H9 (cell line): ENCODE measurements around the gene APOL1. TPM values are rescaled to one million over a fixed set of nuclear protein-coding genes. Genes with fewer than 3 reads are reported as not detected.
"Not testable (repeated sequence)": the region's sequence is repeated elsewhere in the genome, so short reads cannot be mapped to it uniquely, and the experiment has no call there.

Source experiments
- DNase-seq: peaks from one replicate; pipeline ENCODE4 v3.0.0-alpha.2; 2017
- H2AFZ ChIP-seq: one replicate; pipeline ENCODE4 v1.6.1; 2013; ENCODE audit warnings: mild to moderate bottlenecking, low read length, control low read depth, moderate library complexity
- H2AK5ac ChIP-seq: 2 replicates; pipeline ENCODE4 v1.6.1; 2013; ENCODE audit warnings: low read length, control low read depth, mixed read lengths; ENCODE audit not compliant: insufficient read length
- H2BK120ac ChIP-seq: one replicate; pipeline ENCODE4 v1.6.1; 2013; ENCODE audit warnings: low read depth, mild to moderate bottlenecking, low read length, control low read depth, inconsistent platforms; ENCODE audit not compliant: poor library complexity, severe bottlenecking
- H2BK12ac ChIP-seq: 2 replicates; pipeline ENCODE4 v1.6.1; 2013; ENCODE audit warnings: low read length, control low read depth, mixed read lengths, low read depth; ENCODE audit not compliant: insufficient read length
- H2BK15ac ChIP-seq: 2 replicates; pipeline ENCODE4 v1.6.1; 2013; ENCODE audit warnings: low read depth, low read length, control low read depth
- H2BK20ac ChIP-seq: one replicate; pipeline ENCODE4 v1.6.1; 2013; ENCODE audit warnings: low read depth, mild to moderate bottlenecking, low read length, control low read depth, inconsistent platforms; ENCODE audit not compliant: poor library complexity, severe bottlenecking
- H2BK5ac ChIP-seq: 2 replicates; pipeline ENCODE4 v1.6.1; 2013; ENCODE audit warnings: low read length, control low read depth, mixed read lengths; ENCODE audit not compliant: insufficient read length
- H3K14ac ChIP-seq: 2 replicates; pipeline ENCODE4 v1.6.1; 2013; ENCODE audit warnings: low read length, control low read depth; ENCODE audit not compliant: insufficient read depth
- H3K18ac ChIP-seq: 2 replicates; pipeline ENCODE4 v1.6.1; 2013; ENCODE audit warnings: low read depth, mild to moderate bottlenecking, mixed read lengths, low read length, control low read depth; ENCODE audit not compliant: insufficient read length
- H3K23ac ChIP-seq: 2 replicates; pipeline ENCODE4 v1.6.1; 2013; ENCODE audit warnings: low read length, control low read depth, mixed read lengths, low read depth; ENCODE audit not compliant: insufficient read length
- H3K23me2 ChIP-seq: 2 replicates; pipeline ENCODE4 v1.6.1; 2013; ENCODE audit warnings: low read depth, mild to moderate bottlenecking, mixed read lengths, low read length, control low read depth; ENCODE audit not compliant: insufficient read length, poor library complexity, severe bottlenecking
- H3K27ac ChIP-seq: 2 replicates; pipeline ENCODE4 v1.5.1; 2013; ENCODE audit warnings: low read length, control low read depth, mixed read lengths, low read depth; ENCODE audit not compliant: insufficient read length
- H3K27me3 ChIP-seq: 2 replicates; pipeline ENCODE4 v1.6.1; 2013; ENCODE audit warnings: low read length, control low read depth, inconsistent platforms; ENCODE audit not compliant: insufficient read depth
- H3K4ac ChIP-seq: 2 replicates; pipeline ENCODE4 v1.6.1; 2013; ENCODE audit warnings: low read depth, mild to moderate bottlenecking, control low read depth, inconsistent platforms, low read length, moderate library complexity
- H3K4me1 ChIP-seq: 2 replicates; pipeline ENCODE4 v1.6.1; 2013; ENCODE audit warnings: low read length, control low read depth, inconsistent platforms; ENCODE audit not compliant: insufficient read depth
- H3K4me2 ChIP-seq: 2 replicates; pipeline ENCODE4 v1.6.1; 2013; ENCODE audit warnings: low read length, control low read depth, mixed read lengths; ENCODE audit not compliant: insufficient read length, insufficient read depth
- H3K56ac ChIP-seq: 2 replicates; pipeline ENCODE4 v1.6.1; 2013; ENCODE audit warnings: low read depth, mild to moderate bottlenecking, mixed read lengths, low read length, control low read depth; ENCODE audit not compliant: insufficient read length
- H3K79me1 ChIP-seq: 2 replicates; pipeline ENCODE4 v1.6.1; 2013; ENCODE audit warnings: low read depth, mild to moderate bottlenecking, moderate library complexity, low read length, control low read depth, inconsistent platforms; ENCODE audit not compliant: insufficient read depth, poor library complexity, severe bottlenecking
- H3K79me2 ChIP-seq: 2 replicates; pipeline ENCODE4 v1.6.1; 2013; ENCODE audit warnings: low read length, control low read depth, inconsistent platforms; ENCODE audit not compliant: insufficient read depth
- H3K9ac ChIP-seq: 2 replicates; pipeline ENCODE4 v1.6.1; 2013; ENCODE audit warnings: low read length, control low read depth, mixed read lengths; ENCODE audit not compliant: insufficient read length; ENCODE audit errors: extremely low read depth
- H3K9me3 ChIP-seq: one replicate; pipeline ENCODE4 v1.6.1; 2013; ENCODE audit warnings: low read depth, low read length, inconsistent platforms; ENCODE audit not compliant: control insufficient read depth
- H3T11ph ChIP-seq: one replicate; pipeline ENCODE4 v1.6.1; 2013; ENCODE audit warnings: mild to moderate bottlenecking, low read length, control low read depth, inconsistent platforms
- H4K20me1 ChIP-seq: one replicate; pipeline ENCODE4 v1.6.1; 2013; ENCODE audit not compliant: control insufficient read depth, insufficient read length, insufficient read depth
- H4K5ac ChIP-seq: 2 replicates; pipeline ENCODE4 v1.6.1; 2013; ENCODE audit warnings: low read depth, mild to moderate bottlenecking, mixed read lengths, low read length, control low read depth; ENCODE audit not compliant: insufficient read length
- H4K8ac ChIP-seq: replicated peaks from 2 replicates; pipeline ENCODE4 v1.6.1; 2013; ENCODE audit warnings: low read length, control low read depth, mixed read lengths, low read depth; ENCODE audit not compliant: insufficient read length
- H4K91ac ChIP-seq: 2 replicates; pipeline ENCODE4 v1.6.1; 2013; ENCODE audit warnings: low read depth, mild to moderate bottlenecking, moderate library complexity, mixed read lengths, low read length, control low read depth; ENCODE audit not compliant: insufficient read length
- H3K27ac Mint-ChIP-seq, 3 experiments: 2 replicates in 2 of 3; 3 replicates in 1 of 3; pipeline ENCODE4 v1.8.0; 2020 to 2021; ENCODE audit warnings: mixed read lengths in 3 of 3, mild to moderate bottlenecking in 1 of 3, moderate library complexity in 1 of 3
- H3K27me3 Mint-ChIP-seq: 2 replicates; pipeline ENCODE4 v1.8.0; 2021; ENCODE audit warnings: low read depth, mild to moderate bottlenecking, moderate library complexity, mixed read lengths
- H3K36me3 Mint-ChIP-seq, 3 experiments: 2 replicates in 2 of 3; 3 replicates in 1 of 3; pipeline ENCODE4 v1.8.0; 2020 to 2021; ENCODE audit warnings: low read depth in 3 of 3, mixed read lengths in 3 of 3; ENCODE audit not compliant: insufficient read depth in 1 of 3
- H3K4me1 Mint-ChIP-seq, 2 experiments: 2 replicates each; pipeline ENCODE4 v1.8.0; 2020; ENCODE audit warnings: mixed read lengths in 2 of 2
- H3K4me3 Mint-ChIP-seq, 2 experiments: 2 replicates in 1 of 2; 3 replicates in 1 of 2; pipeline ENCODE4 v1.8.0; 2020 to 2021; ENCODE audit warnings: mild to moderate bottlenecking in 2 of 2, mixed read lengths in 2 of 2, moderate library complexity in 1 of 2
- H3K9me3 Mint-ChIP-seq, 2 experiments: 2 replicates in 1 of 2; 3 replicates in 1 of 2; pipeline ENCODE4 v1.8.0; 2020; ENCODE audit warnings: mild to moderate bottlenecking in 2 of 2, mixed read lengths in 2 of 2, moderate library complexity in 1 of 2
- WGBS: extraction: QIAGEN DNeasy Blood & Tissue Kit; methylation state at CpG from one replicate; pipeline ENCODE4 v1.1.7; 2013; ENCODE audit warnings: missing lambda C conversion rate, low lambda C conversion rate, mixed read lengths; ENCODE audit not compliant: insufficient read length; ENCODE audit errors: extremely low coverage; 5-methylcytosine and 5-hydroxymethylcytosine counted together
- total RNA-seq: library from RNA; stranded (reverse); gene quantifications from 2 replicates; pipeline ENCODE4 v1.2.1, GENCODE V29; 2021

Gene APOL1
- total RNA-seq, 1 experiment from 2014 or later, result not detected

GRCh38 chr22:36263216-36263673, 10.3 kb downstream of the APOL1 start:
- not testable (repeated sequence) for H2AFZ ChIP-seq, H3K4me1 ChIP-seq, H4K8ac ChIP-seq, H3K27ac Mint-ChIP-seq, H3K23me2 ChIP-seq, H2BK12ac ChIP-seq, H3T11ph ChIP-seq, H3K4ac ChIP-seq, H4K91ac ChIP-seq, H3K9ac ChIP-seq, H4K20me1 ChIP-seq, H3K36me3 Mint-ChIP-seq, H3K14ac ChIP-seq, H3K9me3 ChIP-seq, H3K79me2 ChIP-seq, H2BK15ac ChIP-seq, H4K5ac ChIP-seq, DNase-seq, H2AK5ac ChIP-seq, H3K23ac ChIP-seq, H3K79me1 ChIP-seq, H2BK5ac ChIP-seq, H3K9me3 Mint-ChIP-seq, H3K27me3 ChIP-seq, H3K56ac ChIP-seq, H2BK120ac ChIP-seq, H3K4me2 ChIP-seq, H3K27ac ChIP-seq, H3K18ac ChIP-seq, H2BK20ac ChIP-seq, H3K4me3 Mint-ChIP-seq
- WGBS, result no CpG with 5 or more reads among the region's 5 CpGs
- Mint-ChIP-seq H3K4me1 (peaks cover 24 to 30% of the 10 kb centered on the region in 2 experiments), H3K27me3 (peaks cover 13% of the 10 kb centered on the region)

DNA sequence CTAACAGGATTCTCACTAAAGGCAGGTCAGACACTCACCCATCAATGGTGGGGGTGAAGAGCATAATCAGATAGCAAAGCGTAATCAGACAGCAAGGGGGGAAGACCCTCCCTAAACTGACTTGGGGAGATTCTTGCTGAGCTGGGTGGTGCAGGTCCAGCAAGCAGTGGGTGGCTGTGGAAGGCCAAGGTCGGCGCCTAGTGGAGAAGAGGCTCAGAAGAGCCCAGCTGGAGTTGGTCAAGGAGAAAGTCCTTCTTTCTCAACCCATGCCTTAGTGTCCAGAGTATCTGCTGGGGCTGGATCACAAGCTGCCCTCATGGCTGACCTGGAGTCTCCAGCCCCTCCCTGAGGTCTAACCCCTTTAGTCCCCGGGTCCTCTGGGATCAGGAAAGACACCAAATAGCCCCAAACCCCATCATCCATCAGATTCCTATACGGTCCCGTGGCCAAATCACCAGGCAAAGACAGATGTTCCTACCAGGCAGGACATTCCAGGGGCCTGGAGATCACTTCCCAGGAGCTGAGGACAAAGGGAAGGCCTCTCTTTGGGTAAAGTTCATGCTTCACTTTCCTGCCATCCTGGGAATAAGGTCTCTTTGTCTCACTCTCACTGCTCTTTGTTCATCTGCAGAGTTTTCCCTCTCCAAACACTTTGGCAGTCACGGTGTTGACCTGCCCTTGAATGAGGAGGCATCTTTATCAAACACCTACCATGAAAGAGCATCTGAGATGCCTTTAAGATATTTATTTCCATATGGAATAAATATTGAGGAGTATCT, 11.1 kb downstream of the APOL1 start:
- H2AFZ ChIP-seq, H3K9ac ChIP-seq, H3K9me3 Mint-ChIP-seq, H3K27ac ChIP-seq, H3K4me3 Mint-ChIP-seq, H3K18ac ChIP-seq, H2BK12ac ChIP-seq, H2BK120ac ChIP-seq, H3K14ac ChIP-seq, H4K91ac ChIP-seq, H3T11ph ChIP-seq, H3K23me2 ChIP-seq, H3K27ac Mint-ChIP-seq, DNase-seq, H4K20me1 ChIP-seq, H2BK15ac ChIP-seq, H3K4me1 ChIP-seq, H3K36me3 Mint-ChIP-seq, H3K4me2 ChIP-seq, H3K56ac ChIP-seq, H3K79me2 ChIP-seq, H2AK5ac ChIP-seq, H3K4ac ChIP-seq, H3K9me3 ChIP-seq, H2BK5ac ChIP-seq, H4K8ac ChIP-seq, H3K27me3 ChIP-seq, H3K23ac ChIP-seq, H3K79me1 ChIP-seq, H4K5ac ChIP-seq, H2BK20ac ChIP-seq: not testable (repeated sequence)
- peaks cover 16 to 22% of the 10 kb centered on the region in 2 experiments for H3K4me1 Mint-ChIP-seq
- WGBS, result no CpG with 5 or more reads among the region's 7 CpGs
- peaks cover 20% of the 10 kb centered on the region for H3K27me3 Mint-ChIP-seq
